SK-N-SH (cell line): Measurements from ENCODE around the gene BEST2. TPM values are rescaled to one million over a fixed set of nuclear protein-coding genes. Genes with fewer than 3 reads are reported as not detected.
A peak's percentile ranks its signal among the peaks of the same experiment; 100 is the strongest.

ENCODE experiments used
- CTCF ChIA-PET: fragments of 300-600, 350-600 bp; formaldehyde crosslinking; extraction: SDS; loops from one replicate; lab custom pipeline; 2021; lab: Yijun Ruan, JAX
- POLR2A ChIA-PET: fragments of 350-600 bp; sonication (Branson Sonifier 250); formaldehyde crosslinking; extraction: SDS; loops from one replicate; lab custom pipeline; 2020; ENCODE audit warnings: antibody characterized with exemption, inconsistent platforms; lab: Yijun Ruan, JAX
- DNase-seq: peaks from one replicate; pipeline ENCODE4 v3.0.0; 2012
- H2AFZ ChIP-seq: fragments of 200-600 bp; sonication (generic); 2 replicates; pipeline ENCODE4 v1.8.1; 2016; ENCODE audit warnings: antibody characterized with exemption, mild to moderate bottlenecking, low read depth
- H3F3A ChIP-seq: fragments of 200-600 bp; sonication (generic); replicated peaks from 2 replicates; pipeline ENCODE3; 2016; ENCODE audit warnings: antibody characterized with exemption, mild to moderate bottlenecking; ENCODE audit not compliant: insufficient read depth
- H3K27ac ChIP-seq, 2 experiments: fragments of 200-500 bp in 1 of 2; fragments of 200-600 bp in 1 of 2; sonication (Bioruptor generic) in 1 of 2; sonication (generic), shearing (Covaris generic) in 1 of 2; 2 replicates each; pipeline versions ENCODE4 v1.5.1 to v1.6.1; 2014 to 2016; ENCODE audit warnings: low read depth in 2 of 2, inconsistent platforms in 1 of 2, low read length in 1 of 2, mild to moderate bottlenecking in 1 of 2, mixed read lengths in 1 of 2
- H3K27me3 ChIP-seq: fragments of 200-600 bp; sonication (generic), shearing (Covaris generic); 2 replicates; pipeline ENCODE4 v1.6.1; 2016; ENCODE audit warnings: mixed run types; ENCODE audit not compliant: insufficient read depth
- H3K36me3 ChIP-seq, 2 experiments: fragments of 200-500 bp in 1 of 2; fragments of 200-600 bp in 1 of 2; sonication (Bioruptor generic) in 1 of 2; sonication (generic) in 1 of 2; replicated peaks in 1 of 2; 2 replicates each; pipeline versions ENCODE3 to v1.5.1; 2014 to 2016; ENCODE audit warnings: low read length in 1 of 2, mild to moderate bottlenecking in 1 of 2; ENCODE audit not compliant: insufficient read depth in 2 of 2, control insufficient read depth in 1 of 2
- H3K4me1 ChIP-seq, 2 experiments: fragments of 200-500 bp in 1 of 2; fragments of 200-600 bp in 1 of 2; sonication (Bioruptor generic) in 1 of 2; sonication (generic), shearing (Covaris generic) in 1 of 2; 2 replicates each; pipeline versions ENCODE4 v1.5.1 to v1.6.1; 2014 to 2016; ENCODE audit warnings: low read depth in 1 of 2, low read length in 1 of 2, mixed run types in 1 of 2; ENCODE audit not compliant: insufficient read depth in 2 of 2, control insufficient read depth in 1 of 2
- H3K4me2 ChIP-seq: fragments of 200-600 bp; sonication (generic), shearing (Covaris generic); 2 replicates; pipeline ENCODE4 v1.6.1; 2017; ENCODE audit warnings: mixed run types
- H3K4me3 ChIP-seq, 2 experiments: fragments of 200-500 bp in 1 of 2; fragments of 200-600 bp in 1 of 2; sonication (Bioruptor generic) in 1 of 2; sonication (generic), shearing (Covaris generic) in 1 of 2; 2 replicates each; pipeline versions ENCODE4 v1.5.1 to v1.8.1; 2014 to 2016; ENCODE audit warnings: low read depth in 2 of 2, inconsistent platforms in 1 of 2, low read length in 1 of 2, mild to moderate bottlenecking in 1 of 2, mixed read lengths in 1 of 2, moderate library complexity in 1 of 2
- H3K79me2 ChIP-seq: fragments of 200-600 bp; sonication (generic); 2 replicates; pipeline ENCODE4 v1.8.1; 2017; ENCODE audit warnings: mild to moderate bottlenecking; ENCODE audit not compliant: insufficient read depth
- H3K9ac ChIP-seq: fragments of 200-600 bp; sonication (generic); 2 replicates; pipeline ENCODE4 v1.6.1; 2017; ENCODE audit warnings: mixed run types
- H3K9me2 ChIP-seq: fragments of 200-600 bp; sonication (generic); 2 replicates; pipeline ENCODE4 v1.6.1; 2017; ENCODE audit warnings: mixed run types
- H3K9me3 ChIP-seq: fragments of 200-600 bp; sonication (generic); 2 replicates; pipeline ENCODE4 v1.6.1; 2017; ENCODE audit warnings: mixed run types, mild to moderate bottlenecking, moderate library complexity
- H4K20me1 ChIP-seq: fragments of 200-600 bp; sonication (generic); 2 replicates; pipeline ENCODE4 v1.6.1; 2017; ENCODE audit warnings: mild to moderate bottlenecking, mixed run types; ENCODE audit not compliant: insufficient read depth
- ELF1 ChIP-seq: IDR thresholded peaks from 2 replicates; pipeline ENCODE4 v1.4.0; 2012
- EP300 ChIP-seq, 2 experiments: IDR thresholded peaks; 2 replicates each; pipeline versions ENCODE4 v1.4.0 to v1.6.1; 2012; ENCODE audit warnings: borderline replicate concordance in 1 of 2, low read depth in 1 of 2, low read length in 1 of 2
- EZH2phosphoT487 ChIP-seq: fragments of 200-600 bp; sonication (generic); IDR thresholded peaks from 2 replicates; pipeline ENCODE4 v1.6.1; 2017; ENCODE audit warnings: low read depth, mixed run types, mild to moderate bottlenecking, antibody characterized with exemption, moderate library complexity, borderline replicate concordance
- FOSL2 ChIP-seq: IDR thresholded peaks from 2 replicates; pipeline ENCODE4 v1.4.0; 2012; ENCODE audit warnings: low read depth, mild to moderate bottlenecking, moderate library complexity, borderline replicate concordance
- FOXM1 ChIP-seq: IDR thresholded peaks from 2 replicates; pipeline ENCODE4 v1.4.0; 2012; ENCODE audit warnings: low read depth, mild to moderate bottlenecking
- GATA2 ChIP-seq: sonication (generic); formaldehyde crosslinking; IDR thresholded peaks from 2 replicates; pipeline ENCODE4 v1.5.0; 2020; ENCODE audit warnings: mild to moderate bottlenecking, missing genetic modification reagents
- NRF1 ChIP-seq: IDR thresholded peaks from 2 replicates; pipeline ENCODE4 v1.6.1; 2012; ENCODE audit warnings: low read depth, mild to moderate bottlenecking, low read length
- RAD21 ChIP-seq: IDR thresholded peaks from 2 replicates; pipeline ENCODE4 v1.6.1; 2012; ENCODE audit warnings: mild to moderate bottlenecking, low read length
- RCOR1 ChIP-seq: fragments of 150-350 bp; IDR thresholded peaks from 2 replicates; pipeline ENCODE4 v1.6.1; 2017; ENCODE audit warnings: antibody characterized with exemption, low read length
- RXRA ChIP-seq: IDR thresholded peaks from 2 replicates; pipeline ENCODE4 v1.4.0; 2012; ENCODE audit warnings: low read depth, mild to moderate bottlenecking, borderline replicate concordance
- TAF1 ChIP-seq: IDR thresholded peaks from 2 replicates; pipeline ENCODE4 v1.6.1; 2012; ENCODE audit warnings: low read depth, mild to moderate bottlenecking, low read length, moderate library complexity, borderline replicate concordance
- TCF12 ChIP-seq: IDR thresholded peaks from 2 replicates; pipeline ENCODE4 v1.4.0; 2012
- WGBS: methylation state at CpG from one replicate; pipeline ENCODE4 v1.1.6; 2017; ENCODE audit warnings: low lambda C conversion rate; 5-methylcytosine and 5-hydroxymethylcytosine counted together
- polyA plus RNA-seq, 3 experiments: library from polyadenylated mRNA; depleted of rRNA; stranded (reverse); fragments of >200 nt; gene quantifications; 2 replicates each; pipeline ENCODE4 v1.2.3, GENCODE V29; 2012
- TF ChIP-seq, protein P1 (sequence below): IDR thresholded peaks from 2 replicates; pipeline ENCODE4 v1.4.0; 2012; ENCODE audit warnings: low read depth
- TF ChIP-seq, protein P2 (sequence below): IDR thresholded peaks from 2 replicates; pipeline ENCODE4 v1.4.0; 2012; ENCODE audit warnings: low read depth, borderline replicate concordance
- TF ChIP-seq, protein P3 (sequence below): fragments of 200-600 bp; sonication (generic); IDR thresholded peaks from 2 replicates; pipeline ENCODE4 v1.6.1; 2017; ENCODE audit warnings: antibody characterized with exemption, mild to moderate bottlenecking, moderate library complexity
- TF ChIP-seq, protein P4 (sequence below): IDR thresholded peaks from 2 replicates; pipeline ENCODE4; 2012

BEST2 gene
- polyA plus RNA-seq, 1 of the 3 experiments (the other 2 are of a cell fraction): not detected

DNA sequence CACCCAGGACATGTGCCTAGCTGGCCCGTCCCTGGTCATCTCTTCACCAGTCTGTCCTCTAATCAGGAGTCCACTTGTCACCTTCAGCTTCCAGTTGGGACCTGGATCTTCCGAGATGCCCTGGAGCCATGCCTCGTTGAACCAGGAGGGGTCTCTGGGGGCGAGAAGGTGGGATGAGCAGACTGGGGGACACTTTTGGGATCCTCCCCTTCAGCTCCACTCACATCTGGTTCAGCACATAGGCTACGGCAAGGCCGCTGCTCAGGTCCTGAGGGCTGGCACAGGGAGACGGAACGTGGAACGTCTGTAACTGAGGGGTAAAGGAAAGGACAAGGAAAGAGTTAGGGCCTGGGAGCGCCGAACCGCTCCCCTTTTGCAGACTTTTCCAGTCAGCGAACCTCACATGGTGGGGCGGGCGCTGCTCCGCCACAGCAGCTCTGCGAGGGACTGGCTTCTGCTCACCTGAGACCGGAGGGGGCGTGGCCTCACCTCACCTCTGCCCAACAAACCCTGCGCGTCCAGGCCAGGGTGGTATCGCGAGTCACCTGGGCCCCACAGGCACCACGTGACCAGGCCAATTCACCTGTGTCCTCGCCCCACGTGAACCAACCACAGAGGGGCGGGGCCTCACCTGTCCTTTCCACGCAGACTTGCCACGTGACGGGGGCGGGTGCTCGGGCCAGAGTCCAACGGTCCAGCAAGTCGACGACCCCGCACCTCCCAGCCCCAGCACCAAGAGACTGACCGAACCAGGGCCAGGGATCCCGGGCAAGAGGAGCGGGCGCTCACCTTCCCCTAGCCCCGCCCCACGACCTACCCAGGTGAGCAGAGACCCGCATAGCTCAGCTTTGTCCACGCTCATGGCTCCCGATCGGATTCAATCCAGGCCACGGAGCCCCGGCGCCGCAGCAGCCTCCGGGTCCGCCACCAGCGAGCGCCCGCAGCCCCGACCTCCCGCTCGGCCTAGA lies 23.3 kb downstream of the BEST2 start, which contains the start of gene HOOK2:
Gene HOOK2, minus strand, starts transcription at position 965 of the 968 bp plus-strand sequence. Its CDS starts 103 bp downstream, at position 862.
- no peaks in the 10 kb centered on the region for H3K9me2 ChIP-seq
- peak within 1 kb of the TSS; percentile 70 for H3K9ac ChIP-seq
- peak within 1 kb of the TSS; percentile 96 for H3K4me2 ChIP-seq
- H3K27ac ChIP-seq: peak within 1 kb of the TSS in 1 of 2 experiments; percentile 73; a peak in 1 of 4 replicates
- no peaks in the 10 kb centered on the region for H3K9me3 ChIP-seq
- CTCF ChIA-PET: interaction anchor here (1.0 to 12.1 kb wide), 8 partner anchors 12 to 73 kb away, joined by 3 to 447 read pairs (median 10); partner anchors contain the start of genes JUNB, PRDX2 and THSD8
- H3F3A ChIP-seq: peaks cover 25% of the 10 kb centered on the region
- peaks cover 19 to 50% of the 10 kb centered on the region in 2 experiments; a peak in 3 of 4 replicates for H3K4me1 ChIP-seq
- no peak for TF ChIP-seq RCOR1
- TF ChIP-seq, protein P1, sequence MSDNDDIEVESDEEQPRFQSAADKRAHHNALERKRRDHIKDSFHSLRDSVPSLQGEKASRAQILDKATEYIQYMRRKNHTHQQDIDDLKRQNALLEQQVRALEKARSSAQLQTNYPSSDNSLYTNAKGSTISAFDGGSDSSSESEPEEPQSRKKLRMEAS: 0 out of 2 replicates have a peak, but pooled peaks have one; percentile 13
- no peak for TF ChIP-seq GATA2 (CRISPR knock-in tag)
- TF ChIP-seq, protein P2, sequence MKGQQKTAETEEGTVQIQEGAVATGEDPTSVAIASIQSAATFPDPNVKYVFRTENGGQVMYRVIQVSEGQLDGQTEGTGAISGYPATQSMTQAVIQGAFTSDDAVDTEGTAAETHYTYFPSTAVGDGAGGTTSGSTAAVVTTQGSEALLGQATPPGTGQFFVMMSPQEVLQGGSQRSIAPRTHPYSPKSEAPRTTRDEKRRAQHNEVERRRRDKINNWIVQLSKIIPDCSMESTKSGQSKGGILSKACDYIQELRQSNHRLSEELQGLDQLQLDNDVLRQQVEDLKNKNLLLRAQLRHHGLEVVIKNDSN: peak; percentile 75; the same call in 1 of the 2 replicates
- H3K4me3 ChIP-seq: peak within 1 kb of the TSS; percentile 73 to 75
- H4K20me1 ChIP-seq: no peaks in the 10 kb centered on the region
- DNase-seq: no peak
- no peaks in the 10 kb centered on the region for H3K79me2 ChIP-seq
- POLR2A ChIA-PET: interaction anchor here (0.7 kb wide), 1 partner anchor 17 kb away, joined by 3 read pairs; no protein-coding TSS in a partner anchor
- no peaks in the 10 kb centered on the region for H3K27me3 ChIP-seq
- H2AFZ ChIP-seq: peak within 1 kb of the TSS; percentile 79
- no peaks in the 10 kb centered on the region for H3K36me3 ChIP-seq
- WGBS: 46% methylated on average over 27 of the region's 58 CpGs

DNA sequence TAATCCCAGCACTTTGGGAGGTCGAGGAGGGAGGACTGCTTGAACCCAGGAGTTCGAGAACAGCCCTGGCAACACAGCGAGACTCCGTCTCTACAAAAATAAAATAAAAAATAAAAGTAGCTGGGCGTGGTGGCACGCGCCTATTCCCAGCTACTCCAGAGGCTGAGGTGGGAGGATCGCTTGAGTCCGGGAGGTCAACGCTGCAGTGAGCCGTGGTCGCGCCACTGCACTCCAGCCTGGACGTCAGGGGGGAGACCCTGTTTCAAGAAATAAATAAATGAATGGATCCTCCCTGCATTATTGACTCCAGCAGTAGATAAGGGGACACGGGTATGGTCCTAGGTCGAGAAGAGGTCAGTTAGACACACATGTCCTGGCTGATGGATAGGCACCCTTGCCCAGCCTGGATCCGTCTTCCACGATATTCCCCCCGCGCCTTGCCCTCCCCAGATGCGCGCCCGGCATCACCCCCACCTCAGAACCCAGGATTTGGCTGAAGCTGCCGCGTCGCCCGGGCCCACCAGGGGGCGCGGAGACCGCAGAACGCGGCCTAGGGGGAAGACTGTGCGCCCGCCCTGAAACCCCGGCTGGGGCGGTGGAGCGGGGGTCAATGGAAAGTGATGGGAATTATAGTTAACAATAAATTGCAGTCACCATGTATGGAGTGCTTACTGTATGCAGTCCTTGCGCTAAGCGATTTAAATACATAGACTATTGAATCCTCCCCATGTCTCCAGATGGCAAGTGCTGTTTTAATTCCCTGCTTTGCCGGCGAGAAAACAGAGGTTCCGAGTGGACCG lies 25.8 kb downstream of the BEST2 start:
- POLR2A ChIA-PET: interaction anchor here (1.0 to 3.5 kb wide), 6 partner anchors 12 to 70 kb away, joined by 3 to 88 read pairs (median 5); partner anchors contain the start of gene JUNB
- CTCF ChIA-PET: interaction anchor here (0.7 to 12.1 kb wide), 27 partner anchors 11 to 265 kb away, joined by 3 to 447 read pairs (median 4); partner anchors contain the start of genes GET3, JUNB, MAST1 and PRDX2
- Histone ChIP-seq H3K79me2 (no peaks in the 10 kb centered on the region), H3K9ac (peak overlapping the region; percentile 51), H3K4me1 (peaks cover 24 to 41% of the 10 kb centered on the region in 2 experiments; a peak in 3 of 4 replicates), H3K4me2 (peak overlapping the region; percentile 91), H3K4me3 (peak overlapping the region; percentile 52 to 64), H2AFZ (peak overlapping the region; percentile 80), H3K9me2 (no peaks in the 10 kb centered on the region), H3K9me3 (no peaks in the 10 kb centered on the region), H3K27ac (peak overlapping the region; percentile 90 to 98), H3K27me3 (no peaks in the 10 kb centered on the region), H3F3A (peaks cover 38% of the 10 kb centered on the region), H4K20me1 (no peaks in the 10 kb centered on the region), H3K36me3 (no peaks in the 10 kb centered on the region)
- peak; percentile 89 for DNase-seq
- 12% methylated on average over 42 of the region's 43 CpGs for WGBS
- TF ChIP-seq, protein P3, sequence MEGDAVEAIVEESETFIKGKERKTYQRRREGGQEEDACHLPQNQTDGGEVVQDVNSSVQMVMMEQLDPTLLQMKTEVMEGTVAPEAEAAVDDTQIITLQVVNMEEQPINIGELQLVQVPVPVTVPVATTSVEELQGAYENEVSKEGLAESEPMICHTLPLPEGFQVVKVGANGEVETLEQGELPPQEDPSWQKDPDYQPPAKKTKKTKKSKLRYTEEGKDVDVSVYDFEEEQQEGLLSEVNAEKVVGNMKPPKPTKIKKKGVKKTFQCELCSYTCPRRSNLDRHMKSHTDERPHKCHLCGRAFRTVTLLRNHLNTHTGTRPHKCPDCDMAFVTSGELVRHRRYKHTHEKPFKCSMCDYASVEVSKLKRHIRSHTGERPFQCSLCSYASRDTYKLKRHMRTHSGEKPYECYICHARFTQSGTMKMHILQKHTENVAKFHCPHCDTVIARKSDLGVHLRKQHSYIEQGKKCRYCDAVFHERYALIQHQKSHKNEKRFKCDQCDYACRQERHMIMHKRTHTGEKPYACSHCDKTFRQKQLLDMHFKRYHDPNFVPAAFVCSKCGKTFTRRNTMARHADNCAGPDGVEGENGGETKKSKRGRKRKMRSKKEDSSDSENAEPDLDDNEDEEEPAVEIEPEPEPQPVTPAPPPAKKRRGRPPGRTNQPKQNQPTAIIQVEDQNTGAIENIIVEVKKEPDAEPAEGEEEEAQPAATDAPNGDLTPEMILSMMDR: peak; percentile 93
- TF ChIP-seq RCOR1 (no peak), ELF1 (no peak), FOSL2 (no peak), TCF12 (no peak), TAF1 (no peak), FOXM1 (no peak), RAD21 (peak; percentile 83), EP300 (IDR thresholded peaks at IDR 0.05; ENCODE audit: borderline replicate concordance in 1 of 2, low read depth in 1 of 2, low read length in 1 of 2) (no peak; a peak in 1 of 4 replicates), EZH2phosphoT487 (no peak), RXRA (no peak), NRF1 (peak; percentile 27; the same call in 1 of the 2 replicates)
- TF ChIP-seq, protein P4, sequence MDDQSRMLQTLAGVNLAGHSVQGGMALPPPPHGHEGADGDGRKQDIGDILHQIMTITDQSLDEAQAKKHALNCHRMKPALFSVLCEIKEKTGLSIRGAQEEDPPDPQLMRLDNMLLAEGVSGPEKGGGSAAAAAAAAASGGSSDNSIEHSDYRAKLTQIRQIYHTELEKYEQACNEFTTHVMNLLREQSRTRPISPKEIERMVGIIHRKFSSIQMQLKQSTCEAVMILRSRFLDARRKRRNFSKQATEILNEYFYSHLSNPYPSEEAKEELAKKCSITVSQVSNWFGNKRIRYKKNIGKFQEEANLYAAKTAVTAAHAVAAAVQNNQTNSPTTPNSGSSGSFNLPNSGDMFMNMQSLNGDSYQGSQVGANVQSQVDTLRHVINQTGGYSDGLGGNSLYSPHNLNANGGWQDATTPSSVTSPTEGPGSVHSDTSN: no peak
